GM19328 (cell line): ENCODE results near the gene DBH.
"Not testable (repeated sequence)": the region's sequence is repeated elsewhere in the genome, so short reads cannot be mapped to it uniquely, and the experiment has no call there.

Experiments used
- ATAC-seq: cut with Tn5 transposase; IDR thresholded peaks from one replicate; pipeline ENCODE4 v1.9.1; 2021; ENCODE audit warnings: mild to moderate bottlenecking, moderate library complexity; ENCODE audit not compliant: unreplicated experiment

DBH gene

GRCh38 chr9:133664173-133665050, 28.2 kb downstream of the DBH start:
- no peak for ATAC-seq

- no peak for ATAC-seq
These were observed 28.9 kb downstream of the DBH start for GRCh38 chr9:133665096-133665495.

GRCh38 chr9:133665535-133665934, 29.4 kb downstream of the DBH start:
- no peak for ATAC-seq

- no peak for ATAC-seq
These were observed 30.2 kb downstream of the DBH start for GRCh38 chr9:133666387-133666786.

- ATAC-seq = no peak
These were observed 30.7 kb downstream of the DBH start for GRCh38 chr9:133666845-133667244.

GRCh38 chr9:133667759-133668450, 31.7 kb downstream of the DBH start:
- no peak for ATAC-seq

- ATAC-seq = no peak
These were observed 33.1 kb downstream of the DBH start for GRCh38 chr9:133669182-133669801.

GRCh38 chr9:133670466-133670865, 34.3 kb downstream of the DBH start:
- no peak for ATAC-seq

- no peak for ATAC-seq
These were observed 35.2 kb downstream of the DBH start for GRCh38 chr9:133671371-133671770.

GRCh38 chr9:133672503-133673257, 36.5 kb downstream of the DBH start:
- ATAC-seq = no peak

- no peak for ATAC-seq
These were observed 37.1 kb downstream of the DBH start for GRCh38 chr9:133673258-133673655.

GRCh38 chr9:133674091-133674490, 37.9 kb downstream of the DBH start:
- no peak for ATAC-seq

- not testable (repeated sequence) for ATAC-seq
These were observed 39.6 kb downstream of the DBH start for GRCh38 chr9:133675796-133676195.

GRCh38 chr9:133676450-133676849, 40.3 kb downstream of the DBH start:
- ATAC-seq = no peak

GRCh38 chr9:133677126-133678010, 41.2 kb downstream of the DBH start:
- no peak for ATAC-seq

GRCh38 chr9:133679056-133679455, 42.9 kb downstream of the DBH start:
- no peak for ATAC-seq

- no peak for ATAC-seq
These were observed 43.4 kb downstream of the DBH start for GRCh38 chr9:133679466-133680061.

- ATAC-seq = no peak
These were observed 44.2 kb downstream of the DBH start for GRCh38 chr9:133680250-133680975.
